Measurements from ENCODE around the gene CHAF1A.

The CHAF1A gene
- total RNA-seq = 23.6 reads per million, percentile 50 among the genes with 10 or more reads in this experiment

DNA sequence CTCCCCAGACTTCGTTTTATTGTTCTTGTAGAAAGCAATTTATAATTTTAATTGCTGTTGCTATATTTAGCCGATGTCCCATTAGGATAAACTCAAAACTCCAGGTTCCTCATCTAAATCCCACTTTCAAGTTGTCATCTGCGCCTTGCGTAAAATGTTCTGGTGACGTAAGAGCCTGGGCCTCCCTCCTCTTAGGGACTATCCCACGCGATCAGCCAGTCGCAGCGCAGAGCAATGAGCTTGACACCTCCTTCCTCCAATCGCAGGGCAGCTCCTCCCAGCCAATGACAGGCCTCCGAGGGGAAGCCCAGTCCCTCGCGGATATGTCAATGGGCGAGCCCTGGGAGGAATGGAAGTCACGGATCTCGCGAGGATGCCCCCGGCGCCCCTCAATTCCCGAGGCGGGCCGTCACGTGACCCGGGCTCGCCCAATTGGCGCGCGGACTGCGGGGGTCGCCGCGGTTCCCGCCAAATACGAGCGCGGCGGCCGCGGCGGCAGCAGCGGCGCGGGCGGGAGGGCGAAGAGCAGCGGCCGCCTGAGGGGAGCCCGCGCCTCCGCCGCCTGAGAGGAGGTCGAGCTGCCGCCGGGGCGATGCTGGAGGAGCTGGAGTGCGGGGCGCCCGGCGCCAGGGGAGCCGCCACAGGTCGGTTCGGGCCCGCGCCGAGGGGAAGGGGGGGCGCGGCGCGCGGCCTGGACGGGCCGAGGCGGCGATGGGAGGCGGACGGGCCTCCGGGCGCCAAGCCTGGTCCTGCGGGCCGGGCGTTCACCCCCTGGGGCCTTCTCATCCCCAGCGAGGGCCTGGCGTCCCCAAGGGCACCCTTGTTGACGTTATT, at the start of gene CHAF1A:
TSS of gene CHAF1A (plus strand) at position 470 of the 834 bp plus-strand sequence. CDS start at position 593, 123 bp downstream.
- peak; percentile 100 for DNase-seq

GRCh38 chr19:4352701-4353121, 49.7 kb upstream of the CHAF1A start:
- DNase-seq = peak; percentile 54

DNA sequence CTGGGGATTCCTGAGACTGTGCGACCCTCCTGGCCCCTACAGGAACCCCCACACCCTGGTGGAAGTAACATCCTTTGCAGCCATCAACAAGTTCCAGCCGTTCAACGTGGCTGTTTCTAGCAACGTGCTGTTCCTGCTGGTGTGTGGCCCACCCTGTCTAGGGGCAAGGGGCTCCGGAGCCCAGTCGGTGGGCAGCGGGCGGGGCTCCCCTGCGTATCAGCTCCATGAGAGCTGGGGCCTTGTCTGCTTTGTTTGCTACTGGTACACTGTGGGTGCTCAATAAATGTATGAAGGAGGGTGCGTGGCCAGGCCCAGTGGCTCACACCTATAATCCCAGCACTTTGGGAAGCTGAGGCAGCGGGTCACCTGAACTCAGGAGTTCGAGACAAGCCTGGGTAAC, 48.2 kb upstream of the CHAF1A start:
- DNase-seq = no peak

DNA sequence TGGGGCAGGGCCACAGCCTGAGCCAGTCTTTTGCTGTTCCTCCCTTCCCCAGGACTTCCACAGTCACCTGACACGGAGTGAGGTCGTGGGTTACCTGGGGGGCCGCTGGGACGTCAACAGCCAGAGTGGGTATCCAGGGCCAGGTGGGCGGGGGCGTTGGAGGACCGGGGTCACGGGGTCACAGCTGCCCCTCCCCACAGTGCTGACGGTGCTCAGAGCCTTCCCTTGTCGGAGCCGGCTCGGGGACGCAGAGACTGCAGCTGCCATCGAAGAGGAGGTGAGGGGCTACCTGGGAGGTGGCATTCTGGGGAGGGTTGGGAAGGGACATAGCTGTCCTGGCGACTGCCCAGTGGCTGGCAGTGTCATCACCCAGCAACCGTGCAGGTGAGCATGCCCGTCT, 47.5 kb upstream of the CHAF1A start:
- no peak for DNase-seq

- DNase-seq = no peak
Observed at GRCh38 chr19:4357095-4357797, 45.2 kb upstream of the CHAF1A start.

- no peak for DNase-seq
Observed at GRCh38 chr19:4357921-4358326, 44.5 kb upstream of the CHAF1A start.

GRCh38 chr19:4358709-4359626, 43.5 kb upstream of the CHAF1A start:
- no peak for DNase-seq

DNA sequence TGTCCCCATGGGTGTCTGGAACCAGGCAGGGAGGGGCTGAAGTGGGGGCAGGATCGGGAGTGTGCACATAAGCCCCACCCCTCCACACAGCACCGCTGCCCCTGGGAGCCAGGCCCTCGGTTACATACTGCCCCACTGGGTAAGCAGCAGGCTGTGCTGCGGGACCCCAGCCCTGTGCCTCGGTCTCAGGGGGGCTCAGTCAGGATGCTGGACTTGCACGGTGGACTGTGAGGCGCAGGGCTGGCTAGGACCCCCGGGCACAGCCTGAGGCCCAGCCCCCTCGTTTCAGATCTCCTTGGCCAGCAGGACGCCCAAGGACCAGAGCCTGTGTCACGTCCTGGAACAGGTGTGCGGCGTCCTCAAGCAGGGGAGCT, 42.8 kb upstream of the CHAF1A start:
- no peak for DNase-seq

- DNase-seq = no peak
Observed at GRCh38 chr19:4360081-4360569, 42.3 kb upstream of the CHAF1A start.

DNA sequence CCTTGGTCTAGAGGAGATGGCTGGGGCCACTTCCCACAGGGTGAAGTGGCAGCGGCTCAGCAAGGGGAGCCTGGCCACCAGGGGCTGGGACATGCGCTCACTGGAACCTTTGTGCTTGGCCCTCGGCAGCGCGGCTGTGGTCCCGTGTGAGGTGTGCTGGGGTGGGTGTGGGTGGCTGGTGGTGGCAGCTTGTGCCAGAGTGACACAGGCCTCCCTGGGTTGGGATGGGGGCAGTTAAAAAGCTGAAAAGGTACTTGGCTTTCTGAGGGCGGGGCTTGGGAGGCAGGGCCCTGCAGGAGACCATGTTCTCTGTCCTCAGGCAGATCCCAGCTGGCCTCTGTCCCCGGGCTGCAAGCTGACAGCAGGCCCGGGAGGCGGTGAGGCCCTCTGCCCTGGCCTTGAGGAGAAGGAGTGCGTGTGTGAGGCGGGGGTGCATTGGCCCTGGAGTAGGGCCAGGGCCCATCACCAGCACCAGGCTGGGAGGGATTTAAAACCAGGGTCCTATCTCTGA, 41.7 kb upstream of the CHAF1A start:
- no peak for DNase-seq

DNA sequence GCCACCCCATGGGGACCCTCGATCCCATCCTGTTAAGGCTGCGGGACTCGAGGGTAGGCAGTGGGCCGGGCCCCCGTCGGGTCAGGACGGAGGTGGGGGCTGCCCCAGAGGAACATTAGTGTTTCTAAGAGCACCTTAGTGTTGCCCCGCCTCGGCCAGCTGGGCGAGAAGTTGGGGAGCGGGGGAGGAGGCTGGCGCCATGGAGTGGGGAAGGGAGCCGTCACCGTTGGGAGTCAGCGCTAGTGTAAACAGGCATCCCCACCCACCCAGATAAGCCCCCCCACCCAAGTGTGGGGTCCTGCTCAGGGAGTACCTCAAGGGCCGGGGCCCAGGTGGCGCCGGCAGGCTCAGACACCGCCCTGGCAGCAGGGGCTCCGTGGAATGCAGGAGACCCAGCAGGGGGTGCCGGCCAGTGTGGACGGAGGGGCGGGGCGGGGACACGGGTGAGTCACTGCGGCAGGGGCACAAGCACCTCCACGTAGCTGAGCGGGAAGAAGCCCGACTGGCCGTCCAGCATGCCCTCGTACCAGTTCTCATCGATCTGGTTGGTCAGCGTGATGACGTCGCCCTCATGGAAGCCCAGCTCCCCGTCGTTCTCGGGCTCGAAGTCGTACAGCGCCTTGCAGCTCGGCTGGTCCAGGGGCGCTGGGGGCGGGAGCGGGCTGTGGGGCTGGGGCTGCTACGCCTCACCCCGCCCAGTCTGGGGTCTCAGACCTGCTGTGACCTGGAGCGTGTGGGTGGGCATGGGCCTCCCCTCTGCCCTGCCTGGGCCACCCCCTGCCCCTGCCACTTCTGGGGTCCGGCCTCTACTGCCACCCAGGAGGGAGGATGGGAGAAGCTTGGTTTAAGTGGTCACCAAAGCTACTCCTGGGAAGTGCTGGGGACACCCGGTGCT, 41.0 kb upstream of the CHAF1A start:
- no peak for DNase-seq

DNA sequence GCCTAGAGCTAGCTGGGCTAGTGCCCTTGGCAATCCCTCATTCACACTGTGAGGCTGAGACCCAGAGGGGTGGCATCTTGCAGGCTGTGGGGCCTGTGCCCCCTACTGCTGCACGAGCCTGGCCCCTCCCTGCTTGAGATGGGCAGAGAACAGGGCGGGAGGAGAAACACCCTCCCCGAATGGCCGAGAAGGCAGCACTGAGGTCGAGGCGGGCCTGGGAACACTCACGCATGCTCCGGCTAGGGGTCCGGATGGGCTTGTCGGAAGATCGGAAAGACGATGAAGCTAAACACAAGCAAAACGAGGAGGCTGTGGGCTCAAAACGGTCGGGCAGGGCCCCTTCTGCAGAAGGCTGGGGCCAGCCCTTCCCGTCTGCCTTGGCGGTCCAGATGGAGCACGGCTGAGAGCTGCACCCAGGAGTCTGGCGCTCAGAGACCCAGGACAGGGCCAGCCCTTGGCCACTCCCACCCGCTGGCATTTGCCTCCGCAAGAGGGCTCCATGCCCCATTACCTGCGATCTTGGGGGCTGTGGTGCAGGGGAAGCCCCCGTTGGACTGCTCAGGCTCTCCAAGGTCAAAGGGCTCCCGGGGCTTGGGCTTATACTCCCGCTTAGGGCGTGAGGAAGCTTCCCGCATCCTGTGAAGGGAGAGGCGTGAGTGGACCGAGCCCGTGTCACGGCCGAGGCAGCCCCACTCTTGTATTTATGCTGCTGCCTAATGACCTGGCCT, 40.2 kb upstream of the CHAF1A start:
- no peak for DNase-seq

DNA sequence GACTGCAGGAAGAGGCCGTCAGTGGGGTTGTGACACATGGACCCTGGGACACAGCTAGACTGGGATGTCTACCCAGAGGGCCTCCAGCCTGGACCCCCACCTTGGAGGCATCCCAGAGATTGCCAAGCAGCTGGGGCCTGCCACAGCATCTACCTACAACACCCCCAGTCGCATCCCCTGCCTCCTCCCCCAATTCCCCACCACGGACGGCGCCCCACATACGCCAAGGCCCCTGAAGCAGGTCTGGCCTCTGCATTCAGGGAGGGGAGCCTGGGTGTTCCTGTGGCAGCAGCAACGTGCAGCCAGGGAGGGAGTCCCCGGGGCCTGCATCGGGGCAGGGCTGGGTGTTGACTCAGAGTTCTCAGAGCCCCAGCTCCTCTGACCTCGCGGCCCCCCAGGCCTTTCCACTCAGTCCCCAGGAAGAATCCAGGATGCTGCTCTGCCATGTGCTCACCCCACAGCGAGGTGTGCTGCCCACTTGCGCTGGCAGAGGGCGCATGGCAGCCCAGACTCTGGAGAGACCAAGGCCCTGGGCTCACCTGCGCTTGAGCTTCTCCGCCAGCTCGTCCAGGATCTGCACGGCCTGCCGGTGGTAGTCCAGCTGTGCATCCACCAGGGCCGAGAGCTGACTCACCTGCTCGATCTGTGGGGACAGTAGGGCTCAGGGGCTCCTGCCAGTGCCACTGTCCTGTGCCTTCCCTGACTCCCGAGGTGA, 39.5 kb upstream of the CHAF1A start:
- no peak for DNase-seq

GRCh38 chr19:4363571-4364304, 38.7 kb upstream of the CHAF1A start:
- no peak for DNase-seq

- no peak for DNase-seq
Observed at GRCh38 chr19:4365341-4365740, 37.1 kb upstream of the CHAF1A start.

GRCh38 chr19:4365791-4366665, 36.4 kb upstream of the CHAF1A start:
- DNase-seq = no peak

DNA sequence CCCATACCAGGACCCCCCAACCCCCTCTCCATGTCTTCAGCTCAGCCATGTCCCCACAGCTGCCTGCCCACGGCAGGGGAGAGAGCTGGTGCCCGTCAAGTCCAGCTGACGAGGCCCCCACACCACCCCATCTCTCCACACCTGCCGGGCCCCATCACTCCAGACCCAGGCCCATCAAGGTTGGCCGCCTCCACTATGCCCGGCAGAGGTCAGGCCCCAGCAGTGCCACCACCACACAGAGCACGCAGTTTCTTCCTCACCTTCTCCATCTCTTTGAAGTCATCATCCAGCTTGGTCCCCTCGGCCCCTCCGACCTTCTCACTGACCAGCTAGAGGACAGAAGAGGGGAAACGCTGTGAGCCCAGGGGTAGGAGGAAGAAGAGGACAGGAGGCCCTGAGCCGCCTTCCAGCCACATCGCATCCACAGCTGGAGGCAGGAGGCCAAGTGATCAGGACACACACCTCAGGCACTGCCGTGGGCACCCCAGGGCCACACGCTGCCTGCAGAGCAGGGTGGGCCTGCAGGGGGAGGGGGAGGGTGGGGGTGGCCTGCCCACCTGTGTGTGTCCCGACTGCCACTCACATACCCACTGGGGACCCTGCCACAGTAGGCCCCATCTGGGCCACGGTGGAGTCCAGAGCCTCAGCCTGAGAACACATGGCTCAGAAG, 35.6 kb upstream of the CHAF1A start:
- no peak for DNase-seq

DNA sequence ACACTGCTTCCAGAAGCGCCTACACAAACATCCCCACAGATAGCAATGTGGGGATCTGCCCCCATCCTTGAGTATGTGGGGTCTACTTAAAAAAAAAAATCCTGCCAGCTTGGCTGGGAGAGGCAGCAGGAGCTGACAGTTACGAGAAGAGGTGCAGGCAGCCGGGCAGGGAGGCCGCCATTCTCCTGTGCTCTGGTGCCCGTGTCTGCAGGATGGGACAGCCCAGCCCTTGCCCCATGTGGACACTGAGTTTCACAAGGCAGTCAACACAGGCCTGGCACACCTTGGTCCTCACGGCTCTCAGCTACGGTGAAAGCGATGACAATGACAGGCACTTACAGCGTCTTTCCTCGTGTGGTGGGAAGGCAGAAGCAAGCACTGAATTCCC, 35.1 kb upstream of the CHAF1A start:
- no peak for DNase-seq
